ENCODE data around the gene HOXD3.

Gene HOXD3

GRCh38 chr2:176133389-176133788 lies 23.7 kb upstream of the HOXD3 start:
- no peak for DNase-seq

GRCh38 chr2:176134035-176134434 lies 23.1 kb upstream of the HOXD3 start:
- DNase-seq, result no peak

GRCh38 chr2:176135035-176135440 lies 22.1 kb upstream of the HOXD3 start:
- no peak for DNase-seq

- DNase-seq, result no peak
Observed at GRCh38 chr2:176136374-176137251, 20.5 kb upstream of the HOXD3 start.

- no peak for DNase-seq
Observed at GRCh38 chr2:176137252-176137580, 19.9 kb upstream of the HOXD3 start.

- no peak for DNase-seq
Observed at GRCh38 chr2:176137906-176138305, 19.2 kb upstream of the HOXD3 start.

GRCh38 chr2:176138526-176138922 lies 18.6 kb upstream of the HOXD3 start:
- DNase-seq, result no peak

GRCh38 chr2:176138923-176139660 lies 18.0 kb upstream of the HOXD3 start:
- no peak for DNase-seq

GRCh38 chr2:176139661-176140512 lies 17.2 kb upstream of the HOXD3 start:
- no peak for DNase-seq

- DNase-seq, result peak; percentile 38 to 62
Observed at GRCh38 chr2:176140513-176141317, 16.4 kb upstream of the HOXD3 start.

GRCh38 chr2:176142281-176142680 lies 14.8 kb upstream of the HOXD3 start:
- DNase-seq, result no peak

GRCh38 chr2:176145085-176145969 lies 11.8 kb upstream of the HOXD3 start:
- DNase-seq, result no peak

GRCh38 chr2:176146101-176146500 lies 11.0 kb upstream of the HOXD3 start:
- DNase-seq, result no peak

- DNase-seq, result no peak
Observed at GRCh38 chr2:176146645-176147044, 10.5 kb upstream of the HOXD3 start.

- no peak for DNase-seq
Observed at GRCh38 chr2:176147210-176147799, 9.8 kb upstream of the HOXD3 start.

- DNase-seq, result no peak
Observed at GRCh38 chr2:176147800-176148496, 9.2 kb upstream of the HOXD3 start.

- DNase-seq, result no peak
Observed at GRCh38 chr2:176148751-176149421, 8.2 kb upstream of the HOXD3 start.

- DNase-seq, result no peak
Observed at GRCh38 chr2:176149481-176149938, 7.6 kb upstream of the HOXD3 start.

- no peak for DNase-seq
Observed at GRCh38 chr2:176149939-176150583, 7.0 kb upstream of the HOXD3 start.

All from stimulated activated CD4-positive, alpha-beta T cell treated with anti-CD3 and anti-CD28 coated beads, Interleukin-4, amount 100 ng/mL, for 4 hours (primary cell).